GM23338 (cell line): ENCODE results near the gene CNNM2. TPM values are rescaled to one million over a fixed set of nuclear protein-coding genes. Genes with fewer than 3 reads are reported as not detected.

ENCODE experiments used
- ATAC-seq: fragments of 200-7000 bp; cut with Tn5 transposase; 3 replicates; pipeline ENCODE4 v1.9.1; 2020
- DNase-seq: peaks from one replicate; pipeline ENCODE4 v3.0.0-alpha.2; 2015; ENCODE audit warnings: low spot score
- H2AFZ ChIP-seq: fragments of 200-600 bp; sonication (generic); 2 replicates; pipeline ENCODE4 v1.8.0; 2016; ENCODE audit warnings: antibody characterized with exemption, mild to moderate bottlenecking, moderate library complexity
- H3F3A ChIP-seq: fragments of 200-600 bp; sonication (generic); replicated peaks from 2 replicates; pipeline ENCODE4 v1.8.0; 2017; ENCODE audit warnings: antibody characterized with exemption, mixed run types, low read depth
- H3K27ac ChIP-seq: fragments of 200-600 bp; sonication (generic); 2 replicates; pipeline ENCODE4 v1.6.1; 2016; ENCODE audit warnings: low read depth
- H3K27me3 ChIP-seq: fragments of 200-600 bp; sonication (generic); 2 replicates; pipeline ENCODE4 v1.8.0; 2016; ENCODE audit warnings: mild to moderate bottlenecking, mixed run types, moderate library complexity; ENCODE audit not compliant: insufficient read depth
- H3K36me3 ChIP-seq: fragments of 200-600 bp; sonication (generic); 2 replicates; pipeline ENCODE4 v1.8.0; 2016; ENCODE audit warnings: mild to moderate bottlenecking; ENCODE audit not compliant: insufficient read depth
- H3K4me1 ChIP-seq: fragments of 200-600 bp; sonication (generic); 2 replicates; pipeline ENCODE4 v1.8.0; 2016; ENCODE audit warnings: mild to moderate bottlenecking, moderate library complexity; ENCODE audit not compliant: insufficient read depth
- H3K4me2 ChIP-seq: fragments of 200-600 bp; sonication (generic); 2 replicates; pipeline ENCODE4 v1.7.1; 2017; ENCODE audit warnings: mixed run types
- H3K4me3 ChIP-seq: fragments of 200-600 bp; sonication (generic); 2 replicates; pipeline ENCODE4 v1.6.1; 2016; ENCODE audit warnings: mixed run types
- H3K79me2 ChIP-seq: fragments of 200-600 bp; sonication (generic); replicated peaks from 2 replicates; pipeline ENCODE4 v1.8.0; 2017; ENCODE audit warnings: mild to moderate bottlenecking; ENCODE audit not compliant: insufficient read depth
- H3K9me2 ChIP-seq: fragments of 200-600 bp; sonication (generic); 2 replicates; pipeline ENCODE4 v1.8.0; 2017; ENCODE audit not compliant: insufficient read depth
- H4K20me1 ChIP-seq: fragments of 200-600 bp; sonication (generic); replicated peaks from 2 replicates; pipeline ENCODE4 v1.8.0; 2017; ENCODE audit warnings: mild to moderate bottlenecking; ENCODE audit not compliant: insufficient read depth
- H3K27ac Mint-ChIP-seq: 2 replicates; pipeline ENCODE4 v1.8.0; 2020; ENCODE audit warnings: inconsistent platforms, mild to moderate bottlenecking, moderate library complexity, mixed read lengths
- H3K27me3 Mint-ChIP-seq: 3 replicates; pipeline ENCODE4 v1.8.0; 2022; ENCODE audit warnings: low read depth, mild to moderate bottlenecking, moderate library complexity, mixed read lengths, inconsistent platforms; ENCODE audit not compliant: insufficient read depth, poor library complexity
- H3K36me3 Mint-ChIP-seq: 3 replicates; pipeline ENCODE4 v1.8.0; 2021; ENCODE audit warnings: low read depth, mild to moderate bottlenecking, inconsistent platforms, moderate library complexity, mixed read lengths
- H3K4me1 Mint-ChIP-seq: 3 replicates; pipeline ENCODE4 v1.8.0; 2020; ENCODE audit warnings: mild to moderate bottlenecking, inconsistent platforms, mixed read lengths
- H3K4me3 Mint-ChIP-seq: 3 replicates; pipeline ENCODE4 v1.8.0; 2021; ENCODE audit warnings: moderate library complexity, mild to moderate bottlenecking, inconsistent platforms, mixed read lengths
- H3K9me3 Mint-ChIP-seq: 3 replicates; pipeline ENCODE4 v1.8.0; 2020; ENCODE audit warnings: moderate library complexity, mild to moderate bottlenecking, inconsistent platforms, mixed read lengths
- CTCF ChIP-seq, 2 experiments: fragments of 200-600 bp in 1 of 2; sonication (generic) in 1 of 2; conservative IDR thresholded peaks; 2 replicates each; pipeline versions ENCODE4 v1.5.1 to v1.6.1; 2016 to 2017; ENCODE audit warnings: antibody characterized with exemption in 2 of 2, low read depth in 2 of 2, mild to moderate bottlenecking in 2 of 2, moderate library complexity in 1 of 2
- EZH2phosphoT487 ChIP-seq: fragments of 200-600 bp; sonication (generic); IDR thresholded peaks from one replicate; pipeline ENCODE4 v1.8.1; 2018; ENCODE audit warnings: antibody characterized with exemption; ENCODE audit not compliant: unreplicated experiment
- POLR2AphosphoS5 ChIP-seq: IDR thresholded peaks from 2 replicates; pipeline ENCODE4 v1.6.1; 2016; ENCODE audit warnings: antibody characterized with exemption, low read depth
- ZNF331 ChIP-seq: fragments of 250-450 bp; sonication (Bioruptor Pico); IDR thresholded peaks from 2 replicates; pipeline ENCODE4 v1.5.0; 2020; ENCODE audit warnings: low read depth, mild to moderate bottlenecking, moderate library complexity
- ZNF462 ChIP-seq: fragments of 250-450 bp; sonication (Bioruptor Pico); IDR thresholded peaks from 2 replicates; pipeline ENCODE4 v1.5.0; 2020; ENCODE audit warnings: mild to moderate bottlenecking, moderate library complexity
- polyA plus RNA-seq: library from polyadenylated mRNA; unstranded; fragments of >200 nt; fragmentation: Nextera tagmentation; extraction: Ambion mirVana; gene quantifications from 2 replicates; pipeline ENCODE4 v1.2.1, GENCODE V29; 2016
- total RNA-seq: library from RNA; depleted of rRNA; stranded (reverse); fragments of >200 nt; shearing (Covaris generic); gene quantifications from 2 replicates; pipeline ENCODE4 v1.2.3, GENCODE V29; 2014

The CNNM2 gene
- total and polyA plus RNA-seq, 2 experiments from 2014 or later = 4.5 to 31.3 TPM

GRCh38 chr10:103042129-103042528 is 124.0 kb downstream of the CNNM2 start (continued):
- TF ChIP-seq CTCF (conservative IDR thresholded peaks at IDR 0.05; ENCODE audit: low read depth in 2 of 2) = no peak
- TF ChIP-seq ZNF462 (CRISPR knock-in tag) = no peak
- TF ChIP-seq POLR2AphosphoS5 = no peak
- no peak for TF ChIP-seq EZH2phosphoT487

- H3K4me3 Mint-ChIP-seq = no peak overlapping the region
Measured at GRCh38 chr10:103042908-103043307, 124.8 kb downstream of the CNNM2 start.

More at GRCh38 chr10:103042908-103043307, 124.8 kb downstream of the CNNM2 start:
- H3K36me3 Mint-ChIP-seq = no peaks in the 10 kb centered on the region
- Histone ChIP-seq H3K4me1 (peaks cover 35% of the 10 kb centered on the region), H2AFZ (no peak overlapping the region), H4K20me1 (no peaks in the 10 kb centered on the region), H3K4me2 (peak overlapping the region; percentile 46), H3F3A (0 out of 2 replicates have a peak, but pooled peaks cover 4% of the 10 kb centered on the region), H3K27ac (peak overlapping the region; percentile 57; the same call in 1 of the 2 replicates), H3K36me3 (no peaks in the 10 kb centered on the region), H3K9me2 (no peaks in the 10 kb centered on the region), H3K79me2 (no peaks in the 10 kb centered on the region), H3K4me3 (no peak overlapping the region), H3K27me3 (no peaks in the 10 kb centered on the region)
- DNase-seq (peak; percentile 34), ATAC-seq (no peak)
- no peaks in the 10 kb centered on the region for H3K9me3 Mint-ChIP-seq
- H3K27me3 Mint-ChIP-seq = peaks cover 4% of the 10 kb centered on the region
- peak overlapping the region; percentile 22; the same call in 1 of the 2 replicates for H3K27ac Mint-ChIP-seq
- TF ChIP-seq ZNF331 (CRISPR knock-in tag) (no peak), CTCF (conservative IDR thresholded peaks at IDR 0.05; ENCODE audit: low read depth in 2 of 2) (peak; percentile 64 to 69)
- H3K4me1 Mint-ChIP-seq = peaks cover 37% of the 10 kb centered on the region
